NCI-H748 (cell line): ENCODE measurements around the gene BCL3.
"Not testable (repeated sequence)": the region's sequence is repeated elsewhere in the genome, so short reads cannot be mapped to it uniquely, and the experiment has no call there.

Experiments used
- DNase-seq: peaks from one replicate; lab custom pipeline; 2025; ENCODE audit not compliant: unreplicated experiment; lab: John Stamatoyannopoulos, UW

BCL3 gene

DNA sequence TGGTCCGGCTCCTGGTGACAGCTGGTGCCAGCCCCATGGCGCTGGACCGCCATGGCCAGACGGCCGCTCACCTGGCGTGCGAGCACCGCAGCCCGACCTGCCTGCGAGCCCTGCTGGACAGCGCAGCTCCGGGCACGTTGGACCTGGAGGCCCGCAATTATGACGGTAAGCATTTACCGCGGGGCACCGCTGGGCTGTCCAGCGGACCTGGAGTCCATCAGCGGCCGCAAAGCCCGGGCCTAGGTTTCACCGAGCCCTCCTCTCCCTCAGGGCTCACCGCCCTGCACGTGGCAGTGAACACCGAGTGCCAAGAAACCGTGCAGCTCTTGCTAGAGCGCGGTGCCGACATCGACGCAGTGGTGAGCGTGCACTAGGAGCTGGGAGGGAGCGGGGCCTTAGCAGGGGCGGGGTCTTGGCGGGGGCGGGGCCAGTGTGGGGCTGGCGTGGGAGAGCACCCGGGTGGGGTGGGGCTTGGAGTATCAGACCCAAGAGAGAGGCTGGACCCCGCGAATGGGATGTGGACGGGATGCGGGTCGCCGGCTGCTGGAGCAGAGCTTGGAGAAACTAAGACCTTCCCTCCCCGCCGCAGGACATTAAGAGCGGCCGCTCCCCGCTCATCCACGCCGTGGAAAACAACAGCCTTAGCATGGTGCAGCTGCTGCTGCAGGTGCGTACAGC is 8.7 kb downstream of the BCL3 start:
- DNase-seq, result no peak

DNA sequence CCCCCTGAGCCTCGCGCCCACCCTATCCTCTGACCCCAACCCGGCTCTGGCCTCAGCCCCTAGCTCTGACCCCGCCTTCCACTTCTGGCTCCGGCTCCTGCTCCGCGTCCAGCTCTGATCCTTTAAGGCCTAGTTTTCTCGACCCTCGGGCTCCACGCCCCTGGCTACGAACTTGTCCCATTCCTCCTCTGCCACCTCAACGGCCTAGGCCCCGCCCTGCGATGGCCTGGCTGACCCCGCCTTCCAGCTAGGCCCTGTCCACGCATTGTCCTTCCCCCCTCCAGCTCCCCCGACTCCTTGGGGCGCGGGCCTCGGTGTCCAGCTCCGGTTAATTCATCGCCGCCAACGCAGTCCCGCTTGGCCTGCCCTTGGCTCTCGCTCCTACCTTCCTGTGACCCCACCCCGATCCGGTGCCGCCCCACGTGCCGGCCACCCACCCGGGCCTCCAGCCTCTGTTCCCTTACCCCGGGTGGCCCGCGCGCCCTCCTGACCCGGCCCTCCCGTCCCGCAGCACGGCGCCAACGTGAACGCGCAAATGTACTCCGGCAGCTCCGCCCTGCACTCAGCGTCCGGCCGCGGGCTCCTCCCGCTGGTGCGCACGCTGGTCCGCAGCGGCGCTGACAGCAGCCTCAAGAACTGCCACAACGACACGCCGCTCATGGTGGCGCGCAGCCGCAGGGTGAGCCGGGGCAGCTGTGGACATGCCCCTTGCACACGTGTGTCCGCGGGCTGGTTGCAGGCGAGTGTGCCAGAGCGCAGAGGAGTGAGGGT is 9.4 kb downstream of the BCL3 start:
- DNase-seq, result no peak

DNA sequence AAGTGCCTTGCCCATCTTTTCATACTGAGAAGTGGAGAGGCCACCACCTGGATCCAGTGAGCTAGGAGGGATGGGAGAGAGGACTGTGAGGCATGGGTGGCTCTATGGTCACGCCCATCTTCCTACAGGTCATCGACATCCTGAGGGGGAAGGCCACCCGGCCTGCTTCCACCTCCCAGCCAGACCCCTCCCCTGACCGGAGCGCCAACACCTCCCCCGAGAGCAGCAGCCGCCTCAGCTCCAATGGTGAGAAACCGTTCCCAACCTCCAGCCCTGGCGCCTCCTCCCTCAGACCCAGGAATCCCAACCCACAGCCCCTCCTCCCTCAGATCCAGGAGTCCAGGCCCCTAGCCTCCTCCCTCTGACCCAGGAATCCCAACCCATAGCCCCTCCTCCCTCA is 10.1 kb downstream of the BCL3 start:
- DNase-seq, result no peak

DNA sequence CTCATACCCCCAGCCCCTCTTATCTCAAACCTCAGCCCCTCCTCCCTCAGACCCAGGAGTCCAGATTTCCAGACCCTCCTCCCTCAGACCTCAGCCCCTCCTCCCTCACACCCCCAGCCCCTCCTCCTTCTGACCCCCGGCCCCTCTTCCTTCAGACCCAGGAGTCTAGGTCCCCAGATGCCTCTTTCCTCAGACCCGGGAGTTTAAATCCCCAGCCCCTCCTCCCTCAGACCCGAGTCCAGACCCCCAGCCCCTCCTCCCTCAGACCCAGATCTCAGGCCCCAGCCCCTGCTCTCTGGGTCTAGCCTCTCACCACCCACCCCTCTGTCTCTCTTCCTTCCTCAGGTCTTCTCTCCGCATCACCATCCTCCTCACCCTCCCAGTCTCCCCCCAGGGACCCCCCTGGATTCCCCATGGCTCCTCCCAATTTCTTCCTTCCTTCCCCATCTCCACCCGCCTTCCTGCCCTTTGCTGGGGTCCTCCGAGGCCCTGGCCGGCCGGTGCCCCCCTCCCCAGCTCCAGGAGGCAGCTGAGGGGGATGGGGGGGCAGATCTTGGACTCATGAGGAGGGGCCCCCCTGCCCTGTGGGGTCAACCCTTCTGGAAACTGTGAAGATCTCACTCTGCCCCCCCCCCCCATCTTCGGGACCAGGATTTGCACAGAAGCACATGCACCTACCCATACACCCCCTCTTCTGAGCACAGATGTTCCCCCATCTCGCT is 10.7 kb downstream of the BCL3 start:
- DNase-seq, result no peak

DNA sequence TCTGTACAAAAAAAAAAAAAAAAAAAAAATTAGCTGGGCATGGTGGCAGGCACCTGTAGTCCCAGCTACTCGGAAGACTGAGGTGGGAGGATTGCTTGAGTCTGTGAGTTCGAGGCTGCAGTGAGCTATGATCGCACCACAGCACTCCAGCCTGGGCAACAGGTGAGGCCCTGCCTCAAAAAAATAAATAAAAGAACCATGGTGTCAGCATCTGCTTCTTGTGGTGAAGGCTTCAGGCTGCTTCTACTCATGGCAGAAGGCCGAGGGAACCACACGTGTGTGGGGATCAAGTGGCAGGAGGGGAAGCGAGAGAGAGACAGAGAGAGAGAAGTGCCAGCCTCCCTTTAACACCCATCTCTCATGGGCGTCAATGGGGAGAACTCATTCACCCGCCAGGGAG is 13.5 kb downstream of the BCL3 start:
- DNase-seq, result no peak

DNA sequence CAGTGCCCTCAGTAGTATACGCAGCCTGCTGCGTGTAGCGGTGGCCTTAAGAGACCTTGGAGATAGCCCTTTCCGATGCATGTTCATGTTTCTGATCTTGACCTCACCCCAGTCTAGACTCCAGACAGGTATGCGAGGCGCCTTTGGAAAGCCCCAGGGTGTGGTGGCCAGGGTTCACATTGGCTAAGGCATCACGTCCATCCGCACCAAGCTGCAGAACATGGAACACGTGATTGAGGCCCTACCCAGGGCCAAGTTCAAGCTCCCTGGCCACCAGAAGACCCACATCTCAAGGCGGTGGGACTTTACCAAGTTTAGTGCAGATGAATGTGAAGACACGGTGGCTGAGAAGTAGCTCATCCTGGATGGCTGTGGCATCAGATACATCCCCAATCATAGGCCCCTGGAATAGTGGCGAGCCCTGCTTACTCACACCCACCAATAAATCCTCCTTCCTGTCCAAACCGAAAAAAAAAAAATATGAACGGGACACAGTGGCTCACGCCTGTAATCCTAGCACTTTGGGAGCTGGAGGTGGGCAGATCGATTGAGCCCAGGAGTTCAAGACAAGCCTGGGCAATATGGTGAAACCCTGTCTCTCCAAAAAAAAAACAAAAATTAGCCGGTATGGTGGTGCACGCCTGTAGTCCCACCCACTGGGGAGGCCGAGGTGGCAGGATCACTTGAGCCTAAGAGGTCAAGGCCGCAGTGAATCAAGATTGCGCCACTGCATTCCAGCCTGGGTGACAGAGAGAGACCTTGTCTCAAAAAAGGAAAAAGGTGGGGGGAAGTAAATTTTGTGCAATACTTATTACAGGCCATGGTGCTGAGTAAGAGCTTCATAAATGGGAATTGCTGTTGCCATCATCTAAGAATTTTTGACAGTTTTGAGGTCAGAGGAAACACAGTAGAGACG is 16.8 kb downstream of the BCL3 start:
- DNase-seq, result no peak

DNA sequence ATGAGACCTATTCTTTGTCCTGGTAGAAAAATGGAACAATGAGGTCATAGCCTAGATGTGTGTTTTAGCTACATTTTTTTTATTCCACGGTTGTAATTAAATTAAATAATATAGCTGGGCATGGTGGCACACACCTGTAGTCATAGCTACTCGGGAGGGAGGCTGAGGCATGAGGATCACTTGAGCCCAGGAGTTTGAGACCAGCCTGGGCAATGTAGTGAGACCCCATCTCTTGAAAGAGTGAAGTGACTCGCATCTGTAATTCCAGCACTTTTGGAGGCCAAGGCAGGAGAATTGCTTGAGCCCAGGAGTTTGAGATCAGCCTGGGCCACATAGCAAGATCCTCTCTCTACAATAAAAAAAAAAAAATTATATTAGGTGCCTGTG is 17.4 kb downstream of the BCL3 start:
- no peak for DNase-seq

DNA sequence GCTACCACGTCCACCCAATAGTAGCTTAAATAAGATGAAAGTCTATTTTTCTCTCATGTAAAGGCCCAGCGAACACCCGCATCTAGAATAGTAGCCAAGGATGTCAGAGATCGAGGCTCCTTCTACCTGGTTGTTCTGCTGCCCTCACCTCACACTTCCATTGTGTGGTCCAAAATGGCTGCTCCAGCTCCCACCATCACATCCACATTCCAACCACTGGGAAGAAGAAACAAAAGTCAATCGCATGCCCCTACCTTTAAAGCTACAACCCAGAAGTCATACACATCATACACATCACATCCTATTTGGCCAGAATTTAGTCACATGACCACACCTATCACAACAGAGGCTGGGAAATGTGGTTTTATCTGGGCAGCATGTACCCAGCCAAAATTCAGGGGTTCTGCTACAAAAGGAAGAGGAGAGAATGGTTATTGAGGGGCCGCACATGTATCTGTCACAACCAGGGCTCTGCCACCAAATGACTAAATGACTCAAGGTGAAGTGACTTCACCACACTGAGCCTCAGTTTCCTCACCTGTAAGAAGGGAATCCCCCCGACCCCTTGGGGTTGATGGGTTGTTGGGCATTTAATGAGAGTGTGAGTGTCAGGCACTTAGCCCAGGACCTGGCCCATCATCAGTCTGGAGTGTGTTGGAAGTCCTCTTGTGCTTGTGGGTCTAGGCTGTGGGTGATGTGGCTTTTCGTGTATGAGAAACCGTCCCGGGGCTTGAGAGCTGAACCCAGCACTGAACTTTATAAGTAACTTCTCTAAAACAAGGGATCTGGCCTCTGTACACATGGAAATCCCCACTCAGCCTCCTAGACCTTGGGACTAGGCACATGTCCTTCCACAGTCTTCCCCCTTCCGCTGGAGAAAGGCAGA is 19.0 kb downstream of the BCL3 start:
- no peak for DNase-seq

DNA sequence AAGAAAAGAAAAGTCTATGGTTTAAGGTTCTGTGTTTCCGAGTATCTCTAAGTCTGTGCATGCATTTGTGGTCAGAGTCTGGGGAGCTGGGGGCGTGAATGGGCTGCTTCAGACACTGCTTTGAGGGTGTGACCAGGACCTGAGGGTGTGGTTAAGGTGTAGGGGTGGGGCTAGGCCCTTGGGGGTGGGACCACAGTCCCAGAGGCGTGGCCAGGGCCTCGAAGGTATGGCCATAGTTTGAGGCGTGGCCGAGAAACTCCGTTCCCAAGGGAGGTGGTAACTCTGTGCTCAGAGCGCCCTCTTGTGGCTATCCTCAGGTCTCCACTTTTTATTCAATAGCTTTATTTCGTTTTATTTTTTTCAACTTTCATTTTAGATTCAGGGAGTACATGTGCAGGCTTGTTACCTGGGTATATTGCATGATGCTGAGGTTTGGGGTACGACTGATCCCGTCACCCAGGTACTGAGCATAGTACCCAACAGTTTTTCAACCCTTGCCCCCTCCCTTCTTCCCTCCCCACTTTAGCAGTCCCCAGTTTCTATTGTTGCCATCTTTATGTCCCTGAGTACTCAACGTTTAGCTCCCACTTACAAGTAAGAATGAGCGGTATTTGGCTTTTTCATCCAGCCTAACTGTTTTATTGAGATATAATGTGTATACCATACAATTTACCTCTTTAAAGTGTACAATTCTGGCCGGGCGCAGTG is 22.2 kb downstream of the BCL3 start:
- peak; percentile 95 for DNase-seq

DNA sequence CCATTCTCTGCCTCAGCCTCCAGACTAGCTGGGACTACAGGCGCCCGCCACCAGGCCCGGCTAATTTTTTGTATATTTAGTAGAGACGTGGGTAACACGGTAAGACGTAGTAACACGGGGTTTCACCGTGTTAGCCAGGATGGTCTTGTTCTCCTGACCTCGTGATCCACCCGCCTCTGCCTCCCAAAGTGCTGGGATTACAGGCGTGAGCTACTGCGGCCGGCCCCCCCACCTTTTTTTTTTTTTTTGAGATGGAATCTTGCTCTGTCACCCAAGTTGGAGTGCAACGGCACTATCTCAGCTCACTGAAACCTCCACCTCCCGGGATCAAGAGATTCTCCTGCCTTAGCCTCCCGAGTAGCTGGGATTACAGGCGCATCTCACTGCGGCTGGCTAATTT is 23.6 kb downstream of the BCL3 start:
- DNase-seq, result not testable (repeated sequence)

DNA sequence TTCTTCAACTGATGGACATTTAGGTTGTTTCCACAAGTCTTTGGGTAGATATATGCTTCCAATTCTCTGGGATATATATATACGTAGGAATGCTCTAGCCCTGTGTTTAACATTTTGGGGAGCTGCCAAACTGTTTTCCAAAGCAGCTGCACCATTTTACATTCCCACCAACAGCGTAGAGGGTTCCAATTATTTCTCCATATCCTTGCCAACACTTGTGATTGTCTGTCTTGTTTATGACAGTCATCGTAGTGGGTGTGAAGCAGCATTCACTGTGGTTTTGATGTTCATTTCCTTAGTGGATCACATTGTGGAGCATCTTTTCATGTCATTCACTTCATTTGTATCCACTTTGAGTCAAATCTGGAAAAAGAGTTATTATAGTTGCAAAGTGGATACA is 24.5 kb downstream of the BCL3 start:
- no peak for DNase-seq

DNA sequence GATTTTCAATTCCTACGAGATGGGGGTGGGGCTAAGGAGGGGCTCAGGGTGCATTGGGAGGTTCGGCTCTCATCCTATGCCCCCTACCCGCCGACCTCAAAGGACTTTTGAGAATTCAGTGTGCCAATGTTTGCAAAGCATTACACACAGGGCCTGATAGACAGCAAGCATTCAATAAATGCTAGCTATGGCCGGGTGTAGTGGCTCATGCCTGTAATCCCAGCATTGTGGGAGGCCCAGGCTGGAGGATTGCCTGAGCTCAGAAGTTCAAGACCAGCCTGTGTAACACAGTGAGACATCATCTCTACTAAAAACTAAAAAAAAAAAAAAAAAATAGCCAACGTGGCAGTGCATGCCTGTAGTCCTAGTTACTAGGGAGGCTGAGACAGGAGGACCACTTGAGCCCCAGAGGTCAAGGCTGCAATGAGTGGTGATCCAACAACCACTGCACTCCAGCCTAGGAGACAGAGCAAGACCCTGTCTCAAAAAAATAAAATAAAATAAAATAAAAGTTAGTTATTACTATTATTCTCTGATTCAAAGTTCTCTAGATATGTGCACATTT is 27.2 kb downstream of the BCL3 start:
- DNase-seq, result no peak

DNA sequence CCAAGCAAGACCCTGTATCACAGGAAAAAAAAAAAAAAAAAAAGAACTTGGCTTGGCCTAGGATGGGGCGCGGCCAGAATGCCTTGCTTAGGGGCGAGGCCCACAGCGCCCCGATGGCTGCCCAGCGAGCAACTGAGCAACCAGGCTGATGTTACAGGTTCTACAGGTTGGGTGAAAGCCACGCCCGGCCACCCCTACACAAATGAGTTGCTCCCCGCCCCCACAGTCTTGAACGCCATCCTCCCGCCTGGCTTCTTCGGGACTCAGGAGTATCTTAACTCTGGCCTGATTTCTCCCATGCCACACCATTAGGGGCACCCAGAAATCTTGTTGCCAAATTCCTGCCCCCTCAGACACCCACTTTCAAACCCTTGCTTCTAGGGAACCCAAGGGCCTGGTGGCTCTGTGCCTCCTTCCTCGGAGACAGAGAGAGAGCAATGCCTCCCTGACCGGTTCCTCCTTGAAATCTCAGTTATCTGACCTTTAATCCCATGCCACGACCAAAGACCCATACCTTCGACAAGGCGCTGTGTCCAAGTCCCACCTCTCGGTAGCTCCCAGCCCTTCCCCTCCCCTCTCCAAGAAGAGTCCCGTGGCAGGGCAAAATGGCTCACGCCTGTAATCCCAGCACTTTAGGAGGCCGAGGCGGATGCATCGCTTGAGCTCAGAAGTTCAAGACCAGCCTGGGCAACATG is 28.0 kb downstream of the BCL3 start:
- DNase-seq, result no peak

DNA sequence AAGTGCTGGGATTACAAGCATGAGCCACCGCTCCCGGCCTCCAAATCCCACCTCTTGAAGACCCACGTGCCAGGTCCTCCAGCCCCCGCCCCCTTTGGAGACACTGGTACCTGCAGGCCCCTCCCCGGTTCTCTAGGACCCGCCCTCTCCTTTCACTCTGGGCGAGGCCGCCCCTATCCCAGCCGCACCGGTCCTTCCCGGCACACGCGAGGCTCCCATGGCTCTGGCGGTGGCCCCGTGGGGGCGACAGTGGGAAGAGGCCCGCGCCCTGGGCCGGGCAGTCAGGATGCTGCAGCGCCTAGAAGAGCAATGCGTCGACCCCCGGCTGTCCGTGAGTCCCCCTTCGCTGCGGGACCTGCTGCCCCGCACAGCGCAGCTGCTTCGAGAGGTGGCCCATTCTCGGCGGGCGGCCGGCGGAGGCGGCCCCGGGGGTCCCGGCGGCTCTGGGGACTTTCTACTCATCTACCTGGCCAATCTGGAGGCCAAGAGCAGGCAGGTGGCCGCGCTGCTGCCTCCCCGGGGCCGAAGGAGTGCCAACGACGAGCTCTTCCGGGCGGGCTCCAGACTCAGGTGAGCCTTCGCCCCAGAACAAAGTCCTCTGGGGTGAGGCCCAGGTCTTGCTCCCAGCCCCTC is 29.3 kb downstream of the BCL3 start, which contains the start of gene CBLC:
TSS of gene CBLC (plus strand) at position 176 of the 633 bp plus-strand sequence. CDS start at position 218, 42 bp downstream.
- peak; percentile 51 for DNase-seq

DNA sequence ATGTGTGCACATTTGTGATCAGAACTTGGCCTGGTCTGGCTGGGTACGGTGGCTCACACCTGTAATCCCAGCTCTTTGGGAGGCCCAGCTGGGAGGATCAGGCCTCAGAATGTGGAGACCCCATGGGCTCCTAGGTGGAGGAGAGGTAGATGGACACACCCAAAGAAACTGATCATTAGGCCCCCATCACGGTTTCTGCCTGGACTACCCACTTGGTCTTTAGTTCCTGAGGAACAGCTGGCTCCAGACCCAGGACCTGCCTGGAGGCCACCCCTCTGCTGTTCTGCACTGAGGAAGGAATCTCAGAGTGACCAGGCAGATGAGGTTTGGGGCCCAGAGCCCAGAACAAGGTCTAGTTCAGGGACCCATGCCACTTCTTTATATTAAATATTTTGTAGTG is 30.6 kb downstream of the BCL3 start:
- DNase-seq, result no peak

DNA sequence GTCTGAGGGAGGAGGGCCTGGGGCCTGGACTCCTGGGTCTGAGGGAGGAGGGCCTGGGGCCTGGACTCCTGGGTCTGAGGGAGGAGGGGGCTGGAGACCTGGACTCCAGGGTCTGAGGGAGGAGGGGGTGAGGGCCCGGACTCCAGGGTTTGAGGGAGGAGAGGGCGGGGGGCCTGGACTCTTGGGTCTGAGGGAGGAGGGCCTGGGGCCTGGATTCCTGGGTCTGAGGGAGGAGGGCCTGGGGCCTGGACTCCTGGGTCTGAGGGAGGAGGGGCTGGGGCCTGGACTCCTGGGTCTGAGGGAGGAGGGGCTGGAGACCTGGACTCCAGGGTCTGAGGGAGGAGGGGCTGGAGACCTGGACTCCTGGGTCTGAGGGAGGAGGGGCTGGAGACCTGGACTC is 33.2 kb downstream of the BCL3 start:
- DNase-seq, result not testable (repeated sequence)

DNA sequence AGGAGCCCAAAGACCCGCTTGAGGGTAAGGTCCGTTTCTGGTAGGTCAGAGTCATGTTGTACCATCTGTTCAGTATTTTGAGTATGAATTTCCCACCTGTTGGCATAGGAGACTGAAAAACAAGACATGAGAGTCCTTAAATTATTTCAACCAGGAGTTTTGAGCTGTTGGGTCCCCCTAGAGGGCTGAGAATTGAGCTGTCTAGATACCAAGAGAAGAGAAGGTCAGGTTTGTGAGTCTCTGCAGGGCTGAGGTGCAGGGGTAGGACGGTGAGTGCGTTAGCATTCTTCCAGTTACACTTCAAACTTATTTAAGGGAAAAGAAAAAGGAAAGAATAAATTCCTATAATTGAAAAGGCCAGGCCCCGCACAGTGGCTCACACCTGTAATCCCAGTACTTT is 34.2 kb downstream of the BCL3 start:
- DNase-seq, result no peak

DNA sequence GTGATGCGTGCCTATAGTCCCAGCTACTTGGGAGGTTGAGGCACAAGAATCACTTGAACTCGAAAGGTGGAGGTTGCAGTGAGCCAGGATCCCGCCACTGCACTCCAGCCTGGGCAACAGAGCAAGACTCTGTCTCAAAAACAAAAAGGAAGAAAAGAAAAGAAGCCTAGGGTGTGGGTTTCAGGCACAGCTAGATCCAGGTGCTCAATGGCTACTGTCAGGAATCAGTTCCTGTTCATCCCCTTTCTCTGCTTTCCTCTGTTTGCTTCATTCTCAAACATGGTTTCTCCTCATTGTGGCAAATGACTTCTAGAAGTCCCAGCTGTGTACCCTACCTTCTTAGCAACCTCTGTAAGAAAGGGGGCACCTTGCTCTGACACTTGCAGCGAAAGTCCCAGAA is 35.0 kb downstream of the BCL3 start:
- no peak for DNase-seq
